ENCODE results near the gene HECTD1.

DNA sequence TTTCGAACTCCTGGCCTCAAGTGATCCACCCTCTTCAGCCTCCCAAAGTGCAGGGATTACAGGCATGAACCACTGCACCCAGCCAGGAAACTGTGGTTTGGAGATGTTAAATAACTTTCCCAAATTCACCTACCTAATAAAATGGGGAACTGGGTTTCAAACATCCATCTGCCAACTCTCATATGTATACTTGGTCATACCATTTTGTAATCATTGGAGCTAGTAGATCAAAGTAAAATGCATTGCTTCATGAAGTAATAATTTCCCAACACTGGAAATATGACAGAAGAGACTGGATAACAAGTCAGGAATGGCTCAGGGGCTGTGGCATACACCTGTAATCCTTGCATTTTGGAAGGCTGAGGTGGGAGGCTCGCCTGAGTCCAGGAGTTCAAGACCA is 5.3 kb upstream of the HECTD1 start:
- no peak for TF ChIP-seq EP300 (IDR thresholded peaks at IDR 0.05)
- TF ChIP-seq, protein P1, sequence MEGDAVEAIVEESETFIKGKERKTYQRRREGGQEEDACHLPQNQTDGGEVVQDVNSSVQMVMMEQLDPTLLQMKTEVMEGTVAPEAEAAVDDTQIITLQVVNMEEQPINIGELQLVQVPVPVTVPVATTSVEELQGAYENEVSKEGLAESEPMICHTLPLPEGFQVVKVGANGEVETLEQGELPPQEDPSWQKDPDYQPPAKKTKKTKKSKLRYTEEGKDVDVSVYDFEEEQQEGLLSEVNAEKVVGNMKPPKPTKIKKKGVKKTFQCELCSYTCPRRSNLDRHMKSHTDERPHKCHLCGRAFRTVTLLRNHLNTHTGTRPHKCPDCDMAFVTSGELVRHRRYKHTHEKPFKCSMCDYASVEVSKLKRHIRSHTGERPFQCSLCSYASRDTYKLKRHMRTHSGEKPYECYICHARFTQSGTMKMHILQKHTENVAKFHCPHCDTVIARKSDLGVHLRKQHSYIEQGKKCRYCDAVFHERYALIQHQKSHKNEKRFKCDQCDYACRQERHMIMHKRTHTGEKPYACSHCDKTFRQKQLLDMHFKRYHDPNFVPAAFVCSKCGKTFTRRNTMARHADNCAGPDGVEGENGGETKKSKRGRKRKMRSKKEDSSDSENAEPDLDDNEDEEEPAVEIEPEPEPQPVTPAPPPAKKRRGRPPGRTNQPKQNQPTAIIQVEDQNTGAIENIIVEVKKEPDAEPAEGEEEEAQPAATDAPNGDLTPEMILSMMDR (IDR thresholded peaks at IDR 0.05) = no peak
